ENCODE measurements around the gene MORN1. TPM values are rescaled to one million over a fixed set of nuclear protein-coding genes. Genes with fewer than 3 reads are reported as not detected.

The MORN1 gene
- total and polyA plus RNA-seq, 10 of the 15 experiments (the other 5 are each of a cell fraction or from before 2014, with no cell fraction given): 0.76 to 7.9 (median 5.5) TPM

DNA sequence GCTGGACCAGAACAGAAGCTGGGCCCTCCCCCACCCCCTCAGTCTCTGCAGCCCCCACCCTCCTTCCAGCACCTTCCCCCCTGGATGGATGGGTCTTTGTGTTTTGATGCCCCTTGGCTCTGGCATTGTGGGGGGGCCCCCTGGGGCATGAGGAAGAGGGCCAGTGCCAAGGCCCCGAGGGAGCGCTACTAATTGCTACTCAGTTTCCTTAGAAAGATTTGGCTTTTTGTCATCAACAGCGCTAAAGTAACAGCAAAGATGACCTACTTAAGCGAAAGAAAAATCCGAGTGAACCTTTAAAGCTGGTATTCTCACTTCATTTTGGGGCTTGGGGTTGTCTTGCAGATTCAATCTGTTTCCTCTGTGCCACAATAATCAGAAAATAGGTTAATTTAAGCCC lies 99.8 kb downstream of the MORN1 start:
- intact Hi-C loops (cut with micrococcal nuclease; ENCODE audit: unreplicated experiment) (loop anchor here (2.0 to 10.0 kb wide), 2 partner anchors 37 to 57 kb away; no protein-coding TSS in a partner anchor), in situ Hi-C loops (cut with MboI) (no loop called here)
- H3K4me1 ChIP-seq (ENCODE audit: control insufficient read depth, insufficient read depth, low read length): peaks cover 23% of the 10 kb centered on the region
- ChIA-PET SMC1A (ENCODE audit: uncharacterized antibody, unreplicated experiment) (interaction anchor here (0.9 to 2.2 kb wide), 4 partner anchors 9 to 62 kb away, joined by 3 to 13 read pairs (median 4); no protein-coding TSS in a partner anchor), POLR2A (interaction anchor here (0.8 kb wide), 1 partner anchor 9 kb away, joined by 3 read pairs; no protein-coding TSS in a partner anchor), RAD21 (ENCODE audit: unreplicated experiment) (interaction anchor here (1.1 to 1.5 kb wide), 2 partner anchors 9 to 24 kb away, joined by 4 to 7 read pairs; no protein-coding TSS in a partner anchor), CTCF (interaction anchor here (1.0 to 1.4 kb wide), 3 partner anchors 9 to 96 kb away, joined by 3 to 6 read pairs (median 5); partner anchors contain the start of gene FAAP20)
- no TSS peak for BruUV-seq (replicated peaks)
- 67% methylated on average over 5 of the region's 5 CpGs for WGBS (ENCODE audit: insufficient coverage, insufficient replicate concordance, low lambda C conversion rate, missing lambda C conversion rate)
- peaks cover 4% of the 10 kb centered on the region for H4K20me1 ChIP-seq (ENCODE audit: control insufficient read depth, insufficient read depth)
- TF ChIP-seq SMAD1 (IDR thresholded peaks at IDR 0.05; ENCODE audit: low read depth, partially characterized antibody) (no peak), PAX8 (IDR thresholded peaks at IDR 0.05) (no peak), STAT1 (conservative IDR thresholded peaks at IDR 0.05) (no peak), SMAD5 (IDR thresholded peaks at IDR 0.05; ENCODE audit: low read depth) (no peak), HDAC6 (IDR thresholded peaks at IDR 0.05; ENCODE audit: unreplicated experiment) (no peak), IKZF2 (IDR thresholded peaks at IDR 0.05) (no peak), ASH2L (IDR thresholded peaks at IDR 0.05; ENCODE audit: borderline replicate concordance, low read depth) (no peak), ZNF622 (IDR thresholded peaks at IDR 0.05) (no peak)
- TF ChIP-seq, protein P1, sequence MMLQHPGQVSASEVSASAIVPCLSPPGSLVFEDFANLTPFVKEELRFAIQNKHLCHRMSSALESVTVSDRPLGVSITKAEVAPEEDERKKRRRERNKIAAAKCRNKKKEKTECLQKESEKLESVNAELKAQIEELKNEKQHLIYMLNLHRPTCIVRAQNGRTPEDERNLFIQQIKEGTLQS (IDR thresholded peaks at IDR 0.05; ENCODE audit: borderline replicate concordance, extremely low read depth, low read depth, low read length): no peak
- TF ChIP-seq, protein P2, sequence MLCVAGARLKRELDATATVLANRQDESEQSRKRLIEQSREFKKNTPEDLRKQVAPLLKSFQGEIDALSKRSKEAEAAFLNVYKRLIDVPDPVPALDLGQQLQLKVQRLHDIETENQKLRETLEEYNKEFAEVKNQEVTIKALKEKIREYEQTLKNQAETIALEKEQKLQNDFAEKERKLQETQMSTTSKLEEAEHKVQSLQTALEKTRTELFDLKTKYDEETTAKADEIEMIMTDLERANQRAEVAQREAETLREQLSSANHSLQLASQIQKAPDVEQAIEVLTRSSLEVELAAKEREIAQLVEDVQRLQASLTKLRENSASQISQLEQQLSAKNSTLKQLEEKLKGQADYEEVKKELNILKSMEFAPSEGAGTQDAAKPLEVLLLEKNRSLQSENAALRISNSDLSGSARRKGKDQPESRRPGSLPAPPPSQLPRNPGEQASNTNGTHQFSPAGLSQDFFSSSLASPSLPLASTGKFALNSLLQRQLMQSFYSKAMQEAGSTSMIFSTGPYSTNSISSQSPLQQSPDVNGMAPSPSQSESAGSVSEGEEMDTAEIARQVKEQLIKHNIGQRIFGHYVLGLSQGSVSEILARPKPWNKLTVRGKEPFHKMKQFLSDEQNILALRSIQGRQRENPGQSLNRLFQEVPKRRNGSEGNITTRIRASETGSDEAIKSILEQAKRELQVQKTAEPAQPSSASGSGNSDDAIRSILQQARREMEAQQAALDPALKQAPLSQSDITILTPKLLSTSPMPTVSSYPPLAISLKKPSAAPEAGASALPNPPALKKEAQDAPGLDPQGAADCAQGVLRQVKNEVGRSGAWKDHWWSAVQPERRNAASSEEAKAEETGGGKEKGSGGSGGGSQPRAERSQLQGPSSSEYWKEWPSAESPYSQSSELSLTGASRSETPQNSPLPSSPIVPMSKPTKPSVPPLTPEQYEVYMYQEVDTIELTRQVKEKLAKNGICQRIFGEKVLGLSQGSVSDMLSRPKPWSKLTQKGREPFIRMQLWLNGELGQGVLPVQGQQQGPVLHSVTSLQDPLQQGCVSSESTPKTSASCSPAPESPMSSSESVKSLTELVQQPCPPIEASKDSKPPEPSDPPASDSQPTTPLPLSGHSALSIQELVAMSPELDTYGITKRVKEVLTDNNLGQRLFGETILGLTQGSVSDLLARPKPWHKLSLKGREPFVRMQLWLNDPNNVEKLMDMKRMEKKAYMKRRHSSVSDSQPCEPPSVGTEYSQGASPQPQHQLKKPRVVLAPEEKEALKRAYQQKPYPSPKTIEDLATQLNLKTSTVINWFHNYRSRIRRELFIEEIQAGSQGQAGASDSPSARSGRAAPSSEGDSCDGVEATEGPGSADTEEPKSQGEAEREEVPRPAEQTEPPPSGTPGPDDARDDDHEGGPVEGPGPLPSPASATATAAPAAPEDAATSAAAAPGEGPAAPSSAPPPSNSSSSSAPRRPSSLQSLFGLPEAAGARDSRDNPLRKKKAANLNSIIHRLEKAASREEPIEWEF (IDR thresholded peaks at IDR 0.05; ENCODE audit: insufficient replicate concordance, low read depth, low read length): no peak
- TF ChIP-seq, protein P3, sequence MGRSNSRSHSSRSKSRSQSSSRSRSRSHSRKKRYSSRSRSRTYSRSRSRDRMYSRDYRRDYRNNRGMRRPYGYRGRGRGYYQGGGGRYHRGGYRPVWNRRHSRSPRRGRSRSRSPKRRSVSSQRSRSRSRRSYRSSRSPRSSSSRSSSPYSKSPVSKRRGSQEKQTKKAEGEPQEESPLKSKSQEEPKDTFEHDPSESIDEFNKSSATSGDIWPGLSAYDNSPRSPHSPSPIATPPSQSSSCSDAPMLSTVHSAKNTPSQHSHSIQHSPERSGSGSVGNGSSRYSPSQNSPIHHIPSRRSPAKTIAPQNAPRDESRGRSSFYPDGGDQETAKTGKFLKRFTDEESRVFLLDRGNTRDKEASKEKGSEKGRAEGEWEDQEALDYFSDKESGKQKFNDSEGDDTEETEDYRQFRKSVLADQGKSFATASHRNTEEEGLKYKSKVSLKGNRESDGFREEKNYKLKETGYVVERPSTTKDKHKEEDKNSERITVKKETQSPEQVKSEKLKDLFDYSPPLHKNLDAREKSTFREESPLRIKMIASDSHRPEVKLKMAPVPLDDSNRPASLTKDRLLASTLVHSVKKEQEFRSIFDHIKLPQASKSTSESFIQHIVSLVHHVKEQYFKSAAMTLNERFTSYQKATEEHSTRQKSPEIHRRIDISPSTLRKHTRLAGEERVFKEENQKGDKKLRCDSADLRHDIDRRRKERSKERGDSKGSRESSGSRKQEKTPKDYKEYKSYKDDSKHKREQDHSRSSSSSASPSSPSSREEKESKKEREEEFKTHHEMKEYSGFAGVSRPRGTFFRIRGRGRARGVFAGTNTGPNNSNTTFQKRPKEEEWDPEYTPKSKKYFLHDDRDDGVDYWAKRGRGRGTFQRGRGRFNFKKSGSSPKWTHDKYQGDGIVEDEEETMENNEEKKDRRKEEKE (IDR thresholded peaks at IDR 0.05): no peak
- DNase-seq (ENCODE audit: low read depth, low spot score): no peak
- ATAC-seq: no peak
- H3K27me3 ChIP-seq (replicated peaks in 1 of 2; ENCODE audit: control insufficient read depth in 2 of 2, insufficient read depth in 2 of 2, low read length in 1 of 2): no peaks in the 10 kb centered on the region
- H3K4me3 ChIP-seq: no peak overlapping the region
- H3K27ac ChIP-seq (ENCODE audit: control insufficient read depth, insufficient read depth): no peak overlapping the region
- no peak for FAIRE-seq
- H3K36me3 ChIP-seq (ENCODE audit: control insufficient read depth in 2 of 2, insufficient read depth in 2 of 2, low read length in 1 of 2): no peaks in the 10 kb centered on the region; a peak in 1 of 4 replicates
- no peaks in the 10 kb centered on the region; the same call in 1 of the 2 replicates for H3K79me2 ChIP-seq (ENCODE audit: control insufficient read depth, insufficient read depth, low read length)
- H3K9ac ChIP-seq (ENCODE audit: control insufficient read depth, insufficient read depth, low read length): no peak overlapping the region
- no peak overlapping the region for H2AFZ ChIP-seq (ENCODE audit: control insufficient read depth, low read depth, low read length)
- no peaks in the 10 kb centered on the region for H3K9me3 ChIP-seq (replicated peaks; ENCODE audit: control insufficient read depth, insufficient read depth, low read length)
- peak overlapping the region; percentile 84; the same call in 1 of the 2 replicates for H3K4me2 ChIP-seq (ENCODE audit: control insufficient read depth, insufficient read depth)

Data from GM12878 (cell line).